HEK293 (cell line): ENCODE data around the gene IDI1.

Experiments used
- IKZF3 ChIP-seq: fragments of 450-650 bp; IDR thresholded peaks from 2 replicates; pipeline ENCODE4 v1.5.0; 2018; ENCODE audit warnings: missing biosample characterization, mild to moderate bottlenecking, missing genetic modification characterization, moderate library complexity
- KLF17 ChIP-seq: fragments of 450-650 bp; formaldehyde crosslinking; IDR thresholded peaks from 2 replicates; pipeline ENCODE4 v1.5.1; 2016; ENCODE audit warnings: missing biosample characterization, missing genetic modification characterization
- REST ChIP-seq: fragments of 450-650 bp; formaldehyde crosslinking; IDR thresholded peaks from 2 replicates; pipeline ENCODE4 v1.5.1; 2016; ENCODE audit warnings: missing biosample characterization, missing genetic modification characterization
- SCRT1 ChIP-seq: fragments of 450-650 bp; formaldehyde crosslinking; IDR thresholded peaks from 2 replicates; pipeline ENCODE4 v1.5.1; 2016; ENCODE audit warnings: missing biosample characterization, missing genetic modification characterization, borderline replicate concordance
- SP2 ChIP-seq: fragments of 450-650 bp; formaldehyde crosslinking; IDR thresholded peaks from 2 replicates; pipeline ENCODE4 v1.5.1; 2016; ENCODE audit warnings: missing biosample characterization, missing genetic modification characterization
- SP3 ChIP-seq: fragments of 450-650 bp; formaldehyde crosslinking; IDR thresholded peaks from 2 replicates; pipeline ENCODE4 v1.5.1; 2016; ENCODE audit warnings: missing biosample characterization, missing genetic modification characterization
- SP7 ChIP-seq: fragments of 450-650 bp; formaldehyde crosslinking; IDR thresholded peaks from 2 replicates; pipeline ENCODE4 v1.5.1; 2016; ENCODE audit warnings: missing biosample characterization, missing genetic modification characterization
- TCF7L2 ChIP-seq: IDR thresholded peaks from 2 replicates; pipeline ENCODE4 v1.6.1; 2011; ENCODE audit warnings: low read depth, mild to moderate bottlenecking, inconsistent platforms, low read length, moderate library complexity, borderline replicate concordance
- ZBTB17 ChIP-seq: fragments of 450-650 bp; formaldehyde crosslinking; IDR thresholded peaks from 2 replicates; pipeline ENCODE4 v1.5.1; 2016; ENCODE audit warnings: missing biosample characterization, missing genetic modification characterization
- ZBTB21 ChIP-seq: fragments of 450-650 bp; formaldehyde crosslinking; IDR thresholded peaks from 2 replicates; pipeline ENCODE4 v1.5.1; 2017; ENCODE audit warnings: missing biosample characterization, missing genetic modification characterization
- ZBTB8A ChIP-seq: fragments of 450-650 bp; formaldehyde crosslinking; IDR thresholded peaks from 2 replicates; pipeline ENCODE4 v1.5.1; 2016; ENCODE audit warnings: missing biosample characterization, missing genetic modification characterization
- ZEB2 ChIP-seq: fragments of 450-650 bp; formaldehyde crosslinking; IDR thresholded peaks from 2 replicates; pipeline ENCODE4 v1.5.1; 2016; ENCODE audit warnings: missing biosample characterization, missing genetic modification characterization
- ZIC2 ChIP-seq: fragments of 450-650 bp; formaldehyde crosslinking; IDR thresholded peaks from 2 replicates; pipeline ENCODE4 v1.5.1; 2016; ENCODE audit warnings: missing biosample characterization, missing genetic modification characterization
- ZNF157 ChIP-seq: fragments of 450-650 bp; formaldehyde crosslinking; IDR thresholded peaks from 2 replicates; pipeline ENCODE4 v1.5.1; 2016; ENCODE audit warnings: missing biosample characterization, missing genetic modification characterization
- ZNF184 ChIP-seq: fragments of 450-650 bp; IDR thresholded peaks from 2 replicates; pipeline ENCODE4 v1.5.1; 2018; ENCODE audit warnings: missing biosample characterization, mild to moderate bottlenecking, missing genetic modification characterization
- ZNF2 ChIP-seq: fragments of 450-650 bp; formaldehyde crosslinking; IDR thresholded peaks from 2 replicates; pipeline ENCODE4 v1.5.1; 2016; ENCODE audit warnings: missing biosample characterization, missing genetic modification characterization
- ZNF211 ChIP-seq: fragments of 450-650 bp; formaldehyde crosslinking; IDR thresholded peaks from 2 replicates; pipeline ENCODE4 v1.5.1; 2016; ENCODE audit warnings: low read depth, missing biosample characterization, missing genetic modification characterization
- ZNF37A ChIP-seq: fragments of 450-650 bp; IDR thresholded peaks from 2 replicates; pipeline ENCODE4 v1.5.1; 2018; ENCODE audit warnings: missing biosample characterization, missing genetic modification characterization
- ZNF394 ChIP-seq: fragments of 450-650 bp; formaldehyde crosslinking; IDR thresholded peaks from 2 replicates; pipeline ENCODE4 v1.5.1; 2016; ENCODE audit warnings: missing biosample characterization, missing genetic modification characterization, mild to moderate bottlenecking, moderate library complexity, borderline replicate concordance
- ZNF398 ChIP-seq: fragments of 450-650 bp; formaldehyde crosslinking; IDR thresholded peaks from 2 replicates; pipeline ENCODE4 v1.5.1; 2017; ENCODE audit warnings: missing biosample characterization, missing genetic modification characterization
- ZNF600 ChIP-seq: fragments of 450-650 bp; formaldehyde crosslinking; IDR thresholded peaks from 2 replicates; pipeline ENCODE4 v1.5.1; 2016; ENCODE audit warnings: missing biosample characterization, missing genetic modification characterization
- ZNF621 ChIP-seq: fragments of 450-650 bp; formaldehyde crosslinking; IDR thresholded peaks from 2 replicates; pipeline ENCODE4 v1.5.1; 2017; ENCODE audit warnings: missing biosample characterization, missing genetic modification characterization
- ZNF692 ChIP-seq: fragments of 450-650 bp; formaldehyde crosslinking; IDR thresholded peaks from 2 replicates; pipeline ENCODE4 v1.5.1; 2016; ENCODE audit warnings: missing biosample characterization, missing genetic modification characterization
- ZNF747 ChIP-seq: fragments of 450-650 bp; formaldehyde crosslinking; IDR thresholded peaks from 2 replicates; pipeline ENCODE4 v1.5.1; 2016; ENCODE audit warnings: missing biosample characterization, missing genetic modification characterization
- ZSCAN5A ChIP-seq: fragments of 450-650 bp; formaldehyde crosslinking; IDR thresholded peaks from 2 replicates; pipeline ENCODE4 v1.5.1; 2016; ENCODE audit warnings: missing biosample characterization, missing genetic modification characterization
- ZXDB ChIP-seq: fragments of 450-650 bp; formaldehyde crosslinking; IDR thresholded peaks from 2 replicates; pipeline ENCODE4 v1.5.1; 2016; ENCODE audit warnings: missing biosample characterization, missing genetic modification characterization

IDI1 gene

GRCh38 chr10:1048732-1049424 is at the start of gene IDI1 (continued):
- TF ChIP-seq ZNF398 (tag by site-specific recombination) (no peak), ZNF37A (tag by site-specific recombination) (no peak), TCF7L2 (peak; percentile 69; the same call in 1 of the 2 replicates), ZBTB8A (tag by site-specific recombination) (peak; percentile 100), KLF17 (tag by site-specific recombination) (peak; percentile 71), ZSCAN5A (tag by site-specific recombination) (peak; percentile 66; the same call in 1 of the 2 replicates), ZNF394 (tag by site-specific recombination) (peak; percentile 37; the same call in 1 of the 2 replicates), ZNF2 (peak; percentile 71), ZBTB21 (tag by site-specific recombination) (peak; percentile 85), ZXDB (tag by site-specific recombination) (peak; percentile 80), ZNF747 (tag by site-specific recombination) (no peak), ZBTB17 (tag by site-specific recombination) (peak; percentile 77), ZEB2 (tag by site-specific recombination) (peak; percentile 99), IKZF3 (tag by site-specific recombination) (peak; percentile 78), SP2 (tag by site-specific recombination) (peak; percentile 89), ZNF211 (tag by site-specific recombination) (no peak), ZNF600 (tag by site-specific recombination) (peak; percentile 29; the same call in 1 of the 2 replicates), SP7 (peak; percentile 80), ZNF692 (tag by site-specific recombination) (peak; percentile 83), ZIC2 (tag by site-specific recombination) (0 out of 2 replicates have a peak, but pooled peaks have one; percentile 2), SP3 (tag by site-specific recombination) (peak; percentile 89), SCRT1 (no peak), REST (tag by site-specific recombination) (no peak), ZNF621 (tag by site-specific recombination) (no peak), ZNF157 (tag by site-specific recombination) (no peak), ZNF184 (no peak)
- TF ChIP-seq, all 188 proteins: peak for 50
